Parathyroid adenoma (tissue), 2 donors: Measurements from ENCODE around the gene KRTAP20-4.

ENCODE experiments used
- H2AFZ ChIP-seq: fragments of 300-600 bp; sonication (generic); one replicate; pipeline ENCODE4 v1.7.0; 2017; ENCODE audit warnings: antibody characterized with exemption, mild to moderate bottlenecking
- H3K27ac ChIP-seq: fragments of 300-600 bp; sonication (generic); one replicate; pipeline ENCODE4 v1.7.0; 2017
- H3K27me3 ChIP-seq: fragments of 300-600 bp; sonication (generic); one replicate; pipeline ENCODE4 v1.7.0; 2017; ENCODE audit warnings: low read length; ENCODE audit not compliant: control insufficient read depth, insufficient read depth
- H3K36me3 ChIP-seq: fragments of 300-600 bp; sonication (generic); one replicate; pipeline ENCODE4 v1.7.0; 2017; ENCODE audit warnings: low read length; ENCODE audit not compliant: control insufficient read depth, insufficient read depth
- H3K4me1 ChIP-seq: fragments of 300-600 bp; sonication (generic); one replicate; pipeline ENCODE4 v1.7.0; 2017; ENCODE audit warnings: control low read depth
- H3K4me2 ChIP-seq: fragments of 300-600 bp; sonication (generic); one replicate; pipeline ENCODE4 v1.7.0; 2017; ENCODE audit warnings: low read length
- H3K4me3 ChIP-seq: fragments of 300-600 bp; sonication (generic); one replicate; pipeline ENCODE4 v1.7.0; 2017; ENCODE audit warnings: low read depth, low read length
- H3K79me2 ChIP-seq: fragments of 300-600 bp; sonication (generic); one replicate; pipeline ENCODE4 v1.7.0; 2017; ENCODE audit warnings: control low read depth
- H3K9ac ChIP-seq: fragments of 300-600 bp; sonication (generic); one replicate; pipeline ENCODE4 v1.7.0; 2017; ENCODE audit warnings: mild to moderate bottlenecking
- H3K9me3 ChIP-seq: fragments of 300-600 bp; sonication (generic); one replicate; pipeline ENCODE4 v1.7.0; 2017; ENCODE audit warnings: low read length; ENCODE audit not compliant: control insufficient read depth
- CTCF ChIP-seq: fragments of 300-600 bp; sonication (generic); IDR thresholded peaks from one replicate; pipeline ENCODE4 v1.7.0; 2017; ENCODE audit warnings: antibody characterized with exemption, mild to moderate bottlenecking
- donor health status: primary hyperparathyroidism.

Gene KRTAP20-4

GRCh38 chr21:30590297-30590696 is 30.1 kb upstream of the KRTAP20-4 start, which contains the start of gene KRTAP22-2:
TSS of gene KRTAP22-2 (minus strand) at chr21:30590397.
- no peaks in the 10 kb centered on the region for H3K36me3 ChIP-seq
- TF ChIP-seq CTCF = no peak
- no peaks in the 10 kb centered on the region for H3K9me3 ChIP-seq
- H2AFZ ChIP-seq = no peak within 1 kb of the TSS
- no peak within 1 kb of the TSS for H3K9ac ChIP-seq
- no peaks in the 10 kb centered on the region for H3K27me3 ChIP-seq
- no peak within 1 kb of the TSS for H3K4me3 ChIP-seq
- no peaks in the 10 kb centered on the region for H3K4me1 ChIP-seq
- H3K27ac ChIP-seq = no peak within 1 kb of the TSS
- H3K79me2 ChIP-seq = no peaks in the 10 kb centered on the region
- no peak within 1 kb of the TSS for H3K4me2 ChIP-seq

- Histone ChIP-seq H3K4me3 (no peak within 1 kb of the TSS), H3K9ac (no peak within 1 kb of the TSS), H3K4me1 (no peaks in the 10 kb centered on the region), H3K27me3 (no peaks in the 10 kb centered on the region), H3K79me2 (no peaks in the 10 kb centered on the region), H3K4me2 (no peak within 1 kb of the TSS), H3K36me3 (no peaks in the 10 kb centered on the region), H2AFZ (no peak within 1 kb of the TSS), H3K9me3 (no peaks in the 10 kb centered on the region), H3K27ac (no peak within 1 kb of the TSS)
- no peak for TF ChIP-seq CTCF
Measured at GRCh38 chr21:30592140-30592539, 28.3 kb upstream of the KRTAP20-4 start, which contains the start of gene KRTAP6-3. TSS of gene KRTAP6-3 (plus strand) at chr21:30592440. CDS start at chr21:30592446, 6 bp downstream.

- TF ChIP-seq CTCF = no peak
- Histone ChIP-seq H3K36me3 (no peaks in the 10 kb centered on the region), H3K4me3 (no peak within 1 kb of the TSS), H3K27me3 (no peaks in the 10 kb centered on the region), H3K9ac (no peak within 1 kb of the TSS), H3K4me2 (no peak within 1 kb of the TSS), H2AFZ (no peak within 1 kb of the TSS), H3K4me1 (no peaks in the 10 kb centered on the region), H3K9me3 (no peaks in the 10 kb centered on the region), H3K27ac (no peak within 1 kb of the TSS), H3K79me2 (no peaks in the 10 kb centered on the region)
Measured at GRCh38 chr21:30598802-30599201, 21.6 kb upstream of the KRTAP20-4 start, which contains the start of gene KRTAP6-2. TSS of gene KRTAP6-2 (minus strand) at chr21:30598902. CDS start at chr21:30598874, 28 bp downstream.

- Histone ChIP-seq H3K36me3 (no peaks in the 10 kb centered on the region), H3K9ac (no peak within 1 kb of the TSS), H3K27ac (no peak within 1 kb of the TSS), H3K4me2 (no peak within 1 kb of the TSS), H3K4me3 (no peak within 1 kb of the TSS), H3K27me3 (no peaks in the 10 kb centered on the region), H3K79me2 (no peaks in the 10 kb centered on the region), H3K9me3 (no peaks in the 10 kb centered on the region), H3K4me1 (no peaks in the 10 kb centered on the region), H2AFZ (no peak within 1 kb of the TSS)
- no peak for TF ChIP-seq CTCF
Measured at GRCh38 chr21:30600787-30601186, 19.6 kb upstream of the KRTAP20-4 start, which contains the start of gene KRTAP22-1. TSS of gene KRTAP22-1 (plus strand) at chr21:30601087.

GRCh38 chr21:30605968-30606367 is 14.5 kb upstream of the KRTAP20-4 start:
- no peaks in the 10 kb centered on the region for H3K9me3 ChIP-seq
- no peak overlapping the region for H3K4me2 ChIP-seq
- H3K79me2 ChIP-seq = no peaks in the 10 kb centered on the region
- H3K36me3 ChIP-seq = no peaks in the 10 kb centered on the region
- no peaks in the 10 kb centered on the region for H3K4me1 ChIP-seq
- no peak overlapping the region for H2AFZ ChIP-seq
- TF ChIP-seq CTCF = no peak
- no peak overlapping the region for H3K9ac ChIP-seq
- no peak overlapping the region for H3K4me3 ChIP-seq
- H3K27me3 ChIP-seq = no peaks in the 10 kb centered on the region
- H3K27ac ChIP-seq = no peak overlapping the region
